Liver (tissue), 9 donors: ENCODE data around the gene DSC1. TPM values are rescaled to one million over a fixed set of nuclear protein-coding genes. Genes with fewer than 3 reads are reported as not detected.

Experiments used
- DNase-seq: peaks from one replicate; pipeline ENCODE4 v3.0.0-alpha.2; 2017; ENCODE audit warnings: low spot score
- H3K27ac ChIP-seq, 2 donors: one replicate each; pipeline ENCODE4 v1.7.0; 2013; ENCODE audit warnings: inconsistent platforms in 2 of 2, low read length in 2 of 2, control low read depth in 1 of 2, low read depth in 1 of 2, mild to moderate bottlenecking in 1 of 2
- H3K27me3 ChIP-seq, 4 donors: one replicate each; pipeline versions ENCODE4 v1.6.1 to v1.7.0; 2013; ENCODE audit warnings: low read length in 3 of 4, inconsistent platforms in 1 of 4, mild to moderate bottlenecking in 1 of 4, moderate library complexity in 1 of 4; ENCODE audit not compliant: control insufficient read depth in 4 of 4, insufficient read depth in 4 of 4
- H3K36me3 ChIP-seq, 4 donors: one replicate each; pipeline versions ENCODE4 v1.6.1 to v1.7.0; 2013; ENCODE audit warnings: low read length in 3 of 4, mild to moderate bottlenecking in 3 of 4, low read depth in 1 of 4, moderate library complexity in 1 of 4; ENCODE audit not compliant: control insufficient read depth in 4 of 4, insufficient read depth in 3 of 4
- H3K4me1 ChIP-seq, 4 donors: one replicate each; pipeline versions ENCODE4 v1.6.1 to v1.7.0; 2013; ENCODE audit warnings: low read length in 3 of 4, mild to moderate bottlenecking in 3 of 4, moderate library complexity in 1 of 4; ENCODE audit not compliant: control insufficient read depth in 4 of 4, insufficient read depth in 4 of 4
- H3K4me3 ChIP-seq, 3 donors: one replicate each; pipeline versions ENCODE4 v1.6.1 to v1.7.0; 2013; ENCODE audit warnings: low read length in 3 of 3, control low read depth in 1 of 3, low read depth in 1 of 3, mild to moderate bottlenecking in 1 of 3
- H3K9ac ChIP-seq, 2 donors: one replicate each; pipeline ENCODE4 v1.7.0; 2013; ENCODE audit warnings: low read length in 2 of 2, mild to moderate bottlenecking in 2 of 2, moderate library complexity in 2 of 2, control low read depth in 1 of 2, low read depth in 1 of 2
- H3K9me3 ChIP-seq, 4 donors: one replicate each; pipeline versions ENCODE4 v1.6.1 to v1.7.0; 2013; ENCODE audit warnings: low read length in 3 of 4; ENCODE audit not compliant: control insufficient read depth in 4 of 4
- ATF3 ChIP-seq: IDR thresholded peaks from 2 replicates; pipeline ENCODE4 v1.6.1; 2016; ENCODE audit warnings: antibody characterized with exemption
- CTCF ChIP-seq: fragments of 150-350 bp; IDR thresholded peaks from 2 replicates; pipeline ENCODE4 v1.5.1; 2017; ENCODE audit warnings: improper control_type of control experiment, low read depth, low read length; ENCODE audit not compliant: missing input control
- EGR1 ChIP-seq, 2 donors: IDR thresholded peaks; 2 replicates each; pipeline ENCODE4 v1.6.1; 2016 to 2018; ENCODE audit warnings: antibody characterized with exemption in 2 of 2, low read depth in 2 of 2
- FOXA1 ChIP-seq: IDR thresholded peaks from 2 replicates; pipeline ENCODE4 v1.6.1; 2016; ENCODE audit warnings: antibody characterized with exemption
- FOXA2 ChIP-seq: IDR thresholded peaks from 2 replicates; pipeline ENCODE4 v1.6.1; 2016; ENCODE audit warnings: antibody characterized with exemption
- HNF4A ChIP-seq, 2 donors: conservative IDR thresholded peaks; 2 replicates each; pipeline ENCODE4 v1.6.1; 2016; ENCODE audit warnings: antibody characterized with exemption in 2 of 2, mild to moderate bottlenecking in 2 of 2
- HNF4G ChIP-seq: IDR thresholded peaks from 2 replicates; pipeline ENCODE4 v1.6.1; 2016; ENCODE audit warnings: antibody characterized with exemption
- JUND ChIP-seq, 2 donors: IDR thresholded peaks; 2 replicates each; pipeline ENCODE4 v1.6.1; 2016; ENCODE audit warnings: antibody characterized with exemption in 2 of 2
- MAX ChIP-seq: IDR thresholded peaks from 2 replicates; pipeline ENCODE4 v1.6.1; 2016; ENCODE audit warnings: antibody characterized with exemption
- NR2F2 ChIP-seq: IDR thresholded peaks from 2 replicates; pipeline ENCODE4 v1.6.1; 2016; ENCODE audit warnings: antibody characterized with exemption
- RAD21 ChIP-seq, 2 donors: IDR thresholded peaks; 2 replicates each; pipeline ENCODE4 v1.6.1; 2016; ENCODE audit warnings: antibody characterized with exemption in 2 of 2, mild to moderate bottlenecking in 2 of 2
- REST ChIP-seq: IDR thresholded peaks from 2 replicates; pipeline ENCODE4 v1.6.1; 2016; ENCODE audit warnings: antibody characterized with exemption, mild to moderate bottlenecking
- RXRA ChIP-seq, 2 donors: IDR thresholded peaks; 2 replicates each; pipeline ENCODE4 v1.6.1; 2017 to 2018; ENCODE audit warnings: antibody characterized with exemption in 2 of 2, mild to moderate bottlenecking in 1 of 2
- SP1 ChIP-seq: IDR thresholded peaks from 2 replicates; pipeline ENCODE4 v1.6.1; 2018; ENCODE audit warnings: antibody characterized with exemption, mild to moderate bottlenecking
- TAF1 ChIP-seq: conservative IDR thresholded peaks from 2 replicates; pipeline ENCODE4 v1.6.1; 2016; ENCODE audit warnings: antibody characterized with exemption, mild to moderate bottlenecking
- YY1 ChIP-seq: IDR thresholded peaks from 2 replicates; pipeline ENCODE4 v1.6.1; 2016; ENCODE audit warnings: antibody characterized with exemption, mild to moderate bottlenecking
- ZBTB33 ChIP-seq: IDR thresholded peaks from 2 replicates; pipeline ENCODE4 v1.6.1; 2016; ENCODE audit warnings: antibody characterized with exemption
- WGBS: extraction: QIAGEN DNeasy Blood & Tissue Kit; methylation state at CpG from one replicate; pipeline ENCODE4 v1.1.7; 2013; 5-methylcytosine and 5-hydroxymethylcytosine counted together
- polyA plus RNA-seq, 2 donors: library from polyadenylated mRNA; stranded (reverse) in 1 of 2; unstranded in 1 of 2; fragments of 200-250 nt in 1 of 2; fragments of >200 nt in 1 of 2; fragmentation: Nextera tagmentation in 1 of 2; extraction: Ambion mirVana in 1 of 2; gene quantifications; one replicate each; pipeline versions ENCODE4 v1.2.1 to v1.2.3, GENCODE V29; 2013 to 2015
- total RNA-seq, 2 donors: library from RNA; depleted of rRNA; stranded (reverse); fragments of >200 nt; gene quantifications; one replicate each; pipeline ENCODE4 v1.2.3, GENCODE V29; 2014
- donor health status: healthy.
- donor health status: healthy.
- donor health status: healthy.
- donor health status: healthy.
- donor health status: healthy.

Gene DSC1
- total and polyA plus RNA-seq, 4 donors = not detected

GRCh38 chr18:31203096-31203793 lies 40.6 kb upstream of the DSC1 start:
- TF ChIP-seq EGR1 (IDR thresholded peaks at IDR 0.05; ENCODE audit: low read depth in 2 of 2) = no peak
- TF ChIP-seq MAX = no peak
- no peak for TF ChIP-seq NR2F2
- TF ChIP-seq HNF4A (conservative IDR thresholded peaks at IDR 0.05) = peak in 1 of 2 donors; percentile 11
- no peak for TF ChIP-seq FOXA2
- TF ChIP-seq ATF3 = no peak
- no peaks in the 10 kb centered on the region for H3K36me3 ChIP-seq
- no peaks in the 10 kb centered on the region for H3K9me3 ChIP-seq
- peaks cover 0 to 16% (median 0%) of the 10 kb centered on the region in 4 donors for H3K4me1 ChIP-seq
- peak; percentile 34 for DNase-seq
- WGBS = 41% methylated on average over 9 of the region's 9 CpGs
- H3K27ac ChIP-seq = no peak overlapping the region
- H3K4me3 ChIP-seq = no peak overlapping the region
- no peak overlapping the region for H3K9ac ChIP-seq
- no peaks in the 10 kb centered on the region for H3K27me3 ChIP-seq

- TF ChIP-seq TAF1 (no peak), HNF4G (no peak), EGR1 (IDR thresholded peaks at IDR 0.05; ENCODE audit: low read depth in 2 of 2) (no peak), ZBTB33 (no peak), FOXA2 (no peak), JUND (IDR thresholded peaks at IDR 0.05) (no peak), ATF3 (no peak), SP1 (no peak), FOXA1 (no peak), NR2F2 (no peak), YY1 (no peak), RXRA (IDR thresholded peaks at IDR 0.05) (no peak), REST (no peak), CTCF (no peak), HNF4A (conservative IDR thresholded peaks at IDR 0.05) (no peak), MAX (no peak), RAD21 (IDR thresholded peaks at IDR 0.05) (no peak)
- 77% methylated on average over 5 of the region's 5 CpGs for WGBS
- no peak overlapping the region for H3K4me3 ChIP-seq
- H3K9me3 ChIP-seq = no peaks in the 10 kb centered on the region
- peaks cover 0 to 9% (median 0%) of the 10 kb centered on the region in 4 donors for H3K4me1 ChIP-seq
- no peaks in the 10 kb centered on the region for H3K36me3 ChIP-seq
- H3K27ac ChIP-seq = no peak overlapping the region
- no peak overlapping the region for H3K9ac ChIP-seq
- no peaks in the 10 kb centered on the region for H3K27me3 ChIP-seq
- no peak for DNase-seq
Measured at GRCh38 chr18:31199190-31199769, 36.6 kb upstream of the DSC1 start.
